HL-60/S4 (cell line): ENCODE measurements around the gene KLRC4.

Experiments used
- in situ Hi-C: fragments of 300-500 bp; cut with MboI; formaldehyde crosslinking; loops from 2 replicates; pipeline ENCODE4 v1.14.3; 2022; ENCODE audit warnings: low sequenced_read_pairs

The KLRC4 gene

DNA sequence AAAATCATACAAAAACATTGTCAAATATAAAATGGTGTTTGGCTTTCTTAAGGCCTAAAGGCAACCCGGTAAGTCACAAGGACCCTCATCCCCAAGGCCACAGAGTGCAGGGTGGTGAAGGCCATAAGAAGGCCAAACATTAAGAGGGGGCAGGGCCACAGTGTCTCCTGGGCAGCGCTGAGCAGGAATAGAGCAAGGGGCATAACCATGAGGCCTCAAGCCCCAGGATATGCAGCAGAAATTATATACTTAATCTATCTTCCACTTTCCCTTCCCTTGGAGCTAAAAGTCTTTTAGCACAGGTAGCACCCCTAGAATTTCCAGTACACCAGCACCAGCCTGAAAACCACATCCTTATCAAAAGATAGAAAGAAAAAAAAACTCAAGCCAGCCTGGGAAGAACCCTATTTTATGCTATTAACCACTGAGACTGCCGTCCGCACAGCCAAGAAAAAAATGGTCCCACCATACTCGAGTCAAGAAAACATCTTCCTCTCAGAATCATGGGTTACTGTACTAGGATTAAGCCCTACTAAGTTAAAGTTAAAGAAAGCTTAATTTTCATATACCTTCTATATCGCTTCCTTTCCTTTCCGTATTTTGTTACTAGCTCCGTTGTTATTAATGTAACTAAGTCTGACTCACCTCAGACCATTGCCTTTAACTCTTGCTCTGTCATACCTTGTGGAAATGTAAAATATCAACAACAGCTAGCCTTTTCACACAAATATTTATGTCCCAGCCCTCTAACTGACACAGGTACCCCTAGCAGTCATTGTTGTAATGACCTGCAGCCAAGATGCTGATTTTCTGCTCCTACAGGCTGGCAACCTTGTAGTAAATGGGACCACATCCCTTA, 39.8 kb downstream of the KLRC4 start:
- in situ Hi-C loops = loop anchor here (25.0 kb wide), 1 partner anchor 193 kb away; no protein-coding TSS in a partner anchor

DNA sequence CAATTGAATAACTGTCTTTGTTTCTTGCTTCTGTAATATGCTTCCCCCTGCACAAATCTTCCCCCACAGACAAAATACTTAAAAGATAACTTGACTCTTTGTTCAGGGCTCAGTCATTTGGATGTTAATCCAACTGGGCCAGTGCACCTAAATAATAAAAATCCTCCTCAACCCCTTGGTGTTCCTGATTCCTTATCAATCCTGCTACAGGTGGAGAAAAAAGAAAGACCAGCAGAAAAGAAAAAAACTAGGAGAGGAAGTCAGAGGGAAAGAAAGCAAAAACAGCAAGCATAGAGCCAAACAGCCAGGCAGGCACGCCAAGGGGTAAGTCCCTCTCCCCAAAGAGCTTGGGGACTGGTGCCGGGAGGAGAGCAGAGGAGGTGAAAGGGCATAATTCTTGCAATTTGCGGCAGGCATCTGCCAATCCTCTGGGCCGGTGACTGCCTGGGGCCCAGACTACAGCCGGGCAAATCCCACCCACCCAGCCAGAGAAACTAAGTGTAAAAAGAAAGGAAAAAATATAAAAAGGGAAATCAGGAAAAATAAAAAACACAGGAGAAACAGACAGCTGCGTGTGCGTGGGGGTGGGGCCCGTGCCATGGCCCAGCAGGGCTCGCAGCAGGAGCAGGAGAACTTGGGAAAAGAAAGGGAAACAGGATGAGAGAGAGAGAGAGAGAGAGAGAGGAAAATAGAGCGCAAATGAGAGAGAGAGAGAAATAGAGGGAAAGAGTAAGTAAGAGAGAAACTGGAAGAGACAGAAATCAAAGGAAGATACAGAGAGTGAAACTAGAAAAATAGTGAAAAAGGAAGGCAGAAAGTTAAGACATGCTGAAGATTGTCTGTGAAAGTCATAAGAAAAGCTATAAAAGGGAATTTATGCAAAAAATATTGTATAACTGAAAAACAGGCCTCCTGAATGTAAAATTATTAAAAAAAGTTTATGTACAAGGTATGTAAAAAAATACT, 41.1 kb downstream of the KLRC4 start:
- in situ Hi-C loops = loop anchor here (25.0 kb wide), 1 partner anchor 194 kb away; no protein-coding TSS in a partner anchor

DNA sequence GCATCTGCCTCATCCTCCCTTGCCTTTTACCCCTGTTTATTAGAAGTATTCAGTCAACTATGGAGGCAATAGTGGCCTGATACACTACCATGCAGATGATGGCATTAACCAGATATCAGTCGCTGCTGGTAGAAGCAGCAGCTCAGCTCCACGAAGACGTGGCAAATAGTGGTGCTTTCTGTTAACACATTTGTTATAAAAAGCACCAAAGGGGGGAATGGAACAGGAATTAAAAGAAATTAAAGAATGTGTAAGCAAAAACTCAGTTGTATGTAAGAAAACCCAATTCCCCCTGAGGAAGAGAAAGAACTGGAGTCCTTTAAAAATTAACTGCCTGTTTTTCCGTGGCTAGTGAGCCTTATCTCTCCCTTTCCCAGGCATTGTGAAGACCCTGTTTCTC, 41.8 kb downstream of the KLRC4 start:
- in situ Hi-C loops = loop anchor here (25.0 kb wide), 1 partner anchor 195 kb away; no protein-coding TSS in a partner anchor

DNA sequence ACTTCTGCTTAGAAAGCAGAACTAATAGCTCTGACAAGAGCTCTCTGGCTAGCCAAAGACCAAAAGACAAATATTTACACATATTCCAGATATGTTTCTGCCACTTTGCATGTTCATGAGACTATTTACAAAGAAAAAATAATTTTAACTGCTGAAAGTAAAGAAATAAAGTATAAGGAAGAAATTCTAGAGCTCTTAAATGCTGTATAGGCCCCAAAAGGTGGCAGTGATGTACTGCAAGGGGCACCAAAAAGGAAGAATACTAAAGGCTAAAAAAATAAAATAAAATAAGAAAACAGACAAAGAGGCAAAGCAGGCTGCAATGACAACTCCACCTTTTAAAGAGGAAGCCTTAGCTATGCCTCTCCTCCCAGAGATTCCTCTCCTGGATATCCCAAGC, 42.7 kb downstream of the KLRC4 start:
- in situ Hi-C loops = loop anchor here (25.0 kb wide), 1 partner anchor 195 kb away; no protein-coding TSS in a partner anchor

DNA sequence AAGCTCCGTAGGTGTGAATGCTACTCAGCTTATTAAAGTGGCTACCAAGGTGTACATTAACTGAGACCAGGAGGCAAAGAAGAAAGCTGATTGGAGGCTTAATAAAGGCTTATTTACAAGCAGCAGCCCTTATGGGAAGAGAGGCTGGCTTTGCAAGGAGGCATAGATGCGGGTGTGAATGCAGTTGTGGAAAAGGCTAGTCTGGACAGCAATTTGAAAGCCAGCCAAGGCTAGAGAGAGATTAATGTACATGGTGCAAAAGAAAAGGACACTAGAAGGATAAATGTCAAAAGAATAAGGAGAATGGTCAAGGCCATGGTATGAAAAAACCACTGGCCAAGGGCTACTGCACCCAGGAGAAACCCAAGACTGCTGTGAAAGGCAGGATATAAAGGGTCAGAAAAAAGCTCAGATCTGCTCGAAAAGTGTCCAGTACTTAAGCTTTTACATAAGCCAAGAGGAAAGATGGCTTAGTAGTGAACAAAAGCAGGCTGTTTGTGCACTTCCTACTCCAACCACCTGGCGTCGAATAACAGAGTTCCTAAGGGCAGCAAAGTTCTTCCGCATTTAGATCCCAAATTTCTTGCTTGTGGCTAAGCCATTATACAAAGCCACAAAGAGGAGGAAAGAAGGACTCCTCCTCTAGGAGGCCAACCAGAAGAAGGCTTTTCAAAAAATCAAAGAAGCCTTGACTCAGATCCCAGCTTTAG, 43.7 kb downstream of the KLRC4 start:
- in situ Hi-C loops = loop anchor here (25.0 kb wide), 1 partner anchor 196 kb away; no protein-coding TSS in a partner anchor

DNA sequence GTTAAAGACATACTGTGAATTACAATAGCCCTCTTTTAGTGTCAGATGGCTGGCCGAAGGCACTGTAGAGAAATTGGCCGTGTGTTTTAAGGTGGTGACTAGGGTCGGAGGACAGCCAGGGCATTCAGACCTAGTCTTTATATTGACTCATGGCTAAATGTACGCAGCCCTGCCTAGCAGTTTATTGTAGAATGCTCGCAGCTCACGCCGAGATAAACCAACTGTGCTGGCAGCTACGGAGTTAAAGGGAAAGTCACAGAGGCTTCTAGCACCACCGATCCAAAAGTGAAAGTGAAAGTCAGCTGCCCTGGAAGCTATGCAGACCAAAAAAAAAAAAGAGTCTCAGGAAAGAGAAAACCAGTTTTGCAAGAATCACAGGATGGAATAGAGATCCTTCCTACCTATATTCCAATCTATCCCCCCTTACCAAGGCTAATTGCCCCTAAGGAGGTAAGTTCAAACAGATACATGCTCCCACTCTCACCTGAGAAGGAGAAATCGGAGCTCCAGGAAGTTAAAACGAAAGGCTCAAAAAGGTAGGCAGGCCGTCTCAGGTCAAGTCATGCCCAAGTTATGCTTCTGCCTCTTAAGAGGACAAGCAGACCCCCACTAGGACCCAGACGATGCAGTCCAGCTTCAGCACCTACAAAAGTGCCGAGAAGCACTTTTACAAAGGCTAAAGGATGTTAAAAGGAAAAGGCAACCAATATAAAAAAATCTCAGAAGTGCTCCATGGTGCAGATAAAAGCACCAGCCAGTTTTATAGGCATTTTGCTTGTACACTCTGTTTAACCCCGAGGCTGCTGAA, 44.5 kb downstream of the KLRC4 start:
- in situ Hi-C loops = loop anchor here (25.0 kb wide), 1 partner anchor 197 kb away; no protein-coding TSS in a partner anchor

DNA sequence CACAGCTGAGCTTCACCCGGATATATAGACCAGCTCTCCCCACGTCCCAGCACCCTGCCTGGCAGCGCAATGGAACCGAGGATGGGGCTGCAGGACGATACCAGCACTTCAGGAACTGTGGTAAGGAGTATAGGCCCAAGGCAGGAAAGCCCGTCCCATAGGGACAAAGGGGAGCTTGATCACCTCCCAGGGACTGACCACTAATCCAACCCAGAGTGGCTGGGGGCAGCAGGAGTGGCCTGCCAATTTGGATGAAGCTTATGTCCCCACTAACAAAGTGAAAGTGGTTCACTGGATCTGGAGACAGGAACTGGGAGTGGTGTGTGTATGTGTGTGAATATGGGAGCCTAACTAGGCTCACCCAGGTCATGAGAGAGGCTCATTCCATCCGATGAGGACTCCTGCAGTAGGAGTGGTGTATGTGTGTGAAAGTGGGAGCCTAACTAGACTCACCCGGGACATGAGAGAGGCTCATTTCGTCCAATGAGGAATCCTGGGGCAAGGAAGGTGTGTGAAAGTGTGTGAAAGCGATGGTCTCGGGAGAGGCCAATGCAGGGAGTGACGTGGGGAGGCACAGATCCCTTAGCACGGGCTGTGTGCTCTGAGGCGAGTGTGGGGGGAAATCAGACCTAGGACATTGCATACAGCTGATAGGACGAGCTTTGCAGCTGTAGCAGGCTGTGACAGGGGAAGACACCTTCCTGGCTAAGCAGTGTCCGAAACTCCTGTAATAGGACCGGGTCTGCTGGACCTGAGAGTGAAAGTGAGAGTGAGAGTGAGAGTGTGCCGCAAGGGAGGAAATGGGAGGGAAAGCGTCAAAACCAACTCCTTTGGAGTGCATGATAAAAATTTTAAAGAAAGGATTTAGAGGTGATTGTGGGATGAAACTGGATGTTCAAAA, 45.4 kb downstream of the KLRC4 start:
- in situ Hi-C loops = loop anchor here (25.0 kb wide), 1 partner anchor 198 kb away; no protein-coding TSS in a partner anchor

DNA sequence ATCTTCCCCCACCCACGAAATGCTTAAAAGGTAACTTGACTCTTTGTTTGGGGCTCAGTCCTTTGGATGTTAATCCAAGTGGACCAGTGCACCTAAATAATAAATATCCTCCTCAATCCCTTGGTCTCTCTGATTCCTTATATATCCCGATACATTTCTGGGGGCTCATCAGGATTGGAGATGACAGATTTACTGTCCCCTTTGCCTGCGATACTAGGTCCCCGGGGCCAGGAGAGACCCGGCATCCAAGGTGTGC, 46.0 kb downstream of the KLRC4 start:
- in situ Hi-C loops = loop anchor here (25.0 kb wide), 1 partner anchor 199 kb away; no protein-coding TSS in a partner anchor

DNA sequence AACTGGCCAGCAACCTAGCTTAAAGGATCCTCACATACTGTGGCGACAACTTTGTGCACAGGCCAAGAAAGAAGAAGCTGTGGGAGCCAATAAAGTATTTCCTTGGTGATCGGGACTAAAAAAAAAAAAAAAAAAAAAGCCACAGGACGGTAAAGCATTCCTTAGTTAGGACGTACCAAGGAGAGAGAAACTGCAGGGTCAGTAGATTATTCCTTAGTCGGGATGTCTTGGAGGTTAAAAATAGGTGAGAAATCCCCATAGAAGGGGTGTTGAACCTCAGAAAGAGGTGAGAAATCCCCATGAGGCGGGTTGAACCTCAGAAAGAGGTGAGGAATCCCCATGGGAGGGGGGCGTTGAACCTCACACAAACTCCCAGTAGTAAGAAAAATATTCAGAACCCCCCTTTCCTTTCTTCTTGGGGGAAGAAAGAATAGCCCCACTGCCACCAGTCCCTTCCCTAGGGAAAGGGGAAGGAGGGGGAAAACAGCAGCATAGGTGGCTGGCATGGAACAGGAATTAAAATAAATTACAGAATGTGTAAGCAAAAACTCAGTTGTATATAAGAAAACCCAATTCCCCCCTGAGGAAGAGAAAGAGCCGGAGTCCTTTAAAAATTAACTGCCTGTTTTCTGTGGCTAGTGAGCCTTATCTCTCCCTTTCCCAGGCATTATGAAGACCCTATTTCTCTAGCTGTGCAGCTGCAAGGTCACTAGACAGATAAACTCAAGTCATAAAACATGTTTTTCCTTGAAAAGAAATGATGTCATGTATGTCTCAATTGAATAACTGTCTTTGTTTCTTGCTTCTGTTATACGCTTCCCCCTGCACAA, 46.5 kb downstream of the KLRC4 start:
- in situ Hi-C loops = loop anchor here (25.0 kb wide), 1 partner anchor 199 kb away; no protein-coding TSS in a partner anchor

DNA sequence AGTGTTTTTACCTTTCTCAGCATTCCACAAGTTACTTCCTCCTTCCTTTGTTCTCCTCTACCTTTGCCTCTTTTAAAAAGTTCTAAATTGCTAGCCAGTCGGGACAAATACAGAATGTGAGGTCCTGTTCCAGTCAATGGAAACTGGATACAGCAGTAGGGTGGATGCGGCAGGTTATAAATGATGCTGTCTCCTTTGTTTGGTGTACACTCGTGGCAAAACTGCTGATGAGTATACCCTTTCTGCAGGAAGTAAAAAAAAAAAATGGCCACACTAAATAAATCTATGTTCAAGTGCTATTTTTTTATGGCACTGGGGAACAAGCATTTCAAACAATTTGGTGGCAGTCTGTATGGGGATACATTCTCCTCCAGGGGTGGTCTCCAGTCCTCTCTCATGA, 47.2 kb downstream of the KLRC4 start:
- in situ Hi-C loops = loop anchor here (25.0 kb wide), 1 partner anchor 200 kb away; no protein-coding TSS in a partner anchor

DNA sequence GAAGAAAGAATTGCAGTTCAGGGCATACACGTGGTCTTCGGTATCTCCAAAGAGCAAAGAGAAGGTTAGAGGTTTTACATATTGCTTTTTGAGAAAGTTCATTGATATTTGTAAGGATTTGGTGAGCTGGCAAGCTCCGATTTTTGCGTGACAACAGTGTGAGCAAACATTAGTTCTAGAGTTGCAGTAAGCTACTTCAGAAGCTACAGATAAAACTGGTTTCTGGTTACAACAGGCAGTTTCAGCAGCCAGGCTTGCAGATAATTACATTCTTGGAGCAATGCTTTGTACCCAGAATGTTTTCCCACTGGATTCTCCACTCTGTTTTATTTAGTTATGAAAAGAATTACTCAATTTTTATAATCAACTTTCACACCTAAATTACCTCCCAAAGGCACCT, 47.9 kb downstream of the KLRC4 start:
- in situ Hi-C loops = loop anchor here (25.0 kb wide), 1 partner anchor 201 kb away; no protein-coding TSS in a partner anchor

DNA sequence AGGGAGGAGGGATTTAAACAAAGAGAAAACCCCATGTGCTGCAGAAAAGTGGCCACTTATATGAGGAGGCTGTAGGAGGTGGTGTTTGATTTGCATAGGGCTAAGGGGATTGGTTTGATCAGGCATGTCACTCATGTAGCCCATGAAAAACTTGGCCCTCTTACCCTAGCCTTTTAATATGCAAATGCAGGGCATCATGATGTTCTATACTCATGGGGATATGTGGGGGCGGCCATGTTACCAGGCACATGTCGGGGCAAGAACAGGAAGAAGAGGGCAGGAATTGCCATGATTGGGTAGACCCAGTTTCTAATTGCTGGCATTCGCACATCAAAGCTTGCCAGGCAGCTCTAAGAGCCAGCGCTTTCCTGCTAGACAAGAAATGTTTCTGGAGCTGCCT, 48.5 kb downstream of the KLRC4 start:
- in situ Hi-C loops = loop anchor here (25.0 kb wide), 1 partner anchor 201 kb away; no protein-coding TSS in a partner anchor

DNA sequence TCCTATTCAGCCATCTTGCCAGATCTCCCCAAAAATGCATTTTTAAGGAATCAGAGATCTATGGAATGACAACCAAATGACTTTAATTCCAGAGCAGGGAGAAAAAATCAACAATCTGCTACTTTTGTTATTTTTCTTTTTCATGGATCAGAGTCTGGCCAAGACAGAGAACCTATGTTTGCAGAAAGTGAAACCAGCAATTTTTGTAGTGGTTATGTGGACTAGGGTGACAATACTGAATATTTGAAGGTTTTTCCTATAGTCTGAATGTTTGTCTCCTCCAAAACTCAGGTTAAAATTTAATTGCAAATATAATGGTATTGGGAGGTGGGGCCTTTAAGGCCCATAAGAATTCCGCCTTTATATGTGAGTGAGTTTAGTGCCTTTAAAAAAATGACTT, 50.6 kb downstream of the KLRC4 start:
- in situ Hi-C loops = loop anchor here (25.0 kb wide), 1 partner anchor 203 kb away; no protein-coding TSS in a partner anchor

DNA sequence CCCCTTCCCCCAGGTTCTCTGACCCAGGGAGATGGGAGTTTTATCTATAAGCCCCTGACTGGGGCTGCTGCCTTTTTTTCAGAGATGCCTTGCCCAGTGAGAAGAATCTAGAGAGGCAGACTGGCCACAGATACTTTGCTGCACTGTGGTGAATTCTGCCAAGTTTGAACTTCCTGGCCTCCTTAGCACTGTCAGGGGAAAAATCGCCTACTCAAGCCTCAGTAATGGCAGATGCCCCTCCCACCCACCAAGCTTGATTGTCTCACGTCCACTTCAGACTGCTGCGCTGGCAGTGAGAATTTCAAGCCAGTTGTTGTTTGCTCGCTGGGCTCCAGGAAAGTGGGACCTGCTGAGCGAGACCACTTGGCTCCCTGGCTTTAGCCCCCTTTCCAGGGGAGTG, 51.4 kb downstream of the KLRC4 start:
- in situ Hi-C loops = loop anchor here (25.0 kb wide), 1 partner anchor 204 kb away; no protein-coding TSS in a partner anchor
